GM10266 (cell line): ENCODE measurements around the gene LMTK2.

Source experiments
- DNase-seq: peaks from one replicate; pipeline ENCODE4 v3.0.0; 2012; ENCODE audit errors: extremely low spot score
- TF ChIP-seq, protein P1 (sequence below): IDR thresholded peaks from 2 replicates; pipeline ENCODE4 v1.5.1; 2012; ENCODE audit warnings: mild to moderate bottlenecking, low read depth; ENCODE audit not compliant: control insufficient read depth, insufficient read depth; ENCODE audit errors: missing control alignments

LMTK2 gene

DNA sequence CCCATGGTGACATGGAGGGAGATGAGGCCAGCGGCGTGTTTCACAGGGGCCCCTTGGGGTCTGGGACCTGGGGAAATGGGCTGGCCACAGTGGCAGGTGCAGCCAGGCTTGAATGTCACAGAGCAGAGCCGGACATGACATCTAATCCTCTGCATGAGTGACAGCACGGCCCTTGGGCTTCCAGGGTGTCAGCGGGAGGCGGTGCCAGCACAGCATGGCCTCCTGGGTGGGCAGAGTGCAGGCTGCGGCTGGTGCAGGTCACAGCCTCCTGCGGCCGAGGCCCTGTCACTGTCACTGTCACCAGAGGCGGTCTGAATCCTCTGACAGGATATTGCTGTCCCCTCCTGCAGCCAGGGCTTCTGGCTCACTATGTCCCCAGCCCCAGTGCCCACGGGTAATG lies 122.8 kb downstream of the LMTK2 start:
- TF ChIP-seq, protein P1, sequence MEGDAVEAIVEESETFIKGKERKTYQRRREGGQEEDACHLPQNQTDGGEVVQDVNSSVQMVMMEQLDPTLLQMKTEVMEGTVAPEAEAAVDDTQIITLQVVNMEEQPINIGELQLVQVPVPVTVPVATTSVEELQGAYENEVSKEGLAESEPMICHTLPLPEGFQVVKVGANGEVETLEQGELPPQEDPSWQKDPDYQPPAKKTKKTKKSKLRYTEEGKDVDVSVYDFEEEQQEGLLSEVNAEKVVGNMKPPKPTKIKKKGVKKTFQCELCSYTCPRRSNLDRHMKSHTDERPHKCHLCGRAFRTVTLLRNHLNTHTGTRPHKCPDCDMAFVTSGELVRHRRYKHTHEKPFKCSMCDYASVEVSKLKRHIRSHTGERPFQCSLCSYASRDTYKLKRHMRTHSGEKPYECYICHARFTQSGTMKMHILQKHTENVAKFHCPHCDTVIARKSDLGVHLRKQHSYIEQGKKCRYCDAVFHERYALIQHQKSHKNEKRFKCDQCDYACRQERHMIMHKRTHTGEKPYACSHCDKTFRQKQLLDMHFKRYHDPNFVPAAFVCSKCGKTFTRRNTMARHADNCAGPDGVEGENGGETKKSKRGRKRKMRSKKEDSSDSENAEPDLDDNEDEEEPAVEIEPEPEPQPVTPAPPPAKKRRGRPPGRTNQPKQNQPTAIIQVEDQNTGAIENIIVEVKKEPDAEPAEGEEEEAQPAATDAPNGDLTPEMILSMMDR = no peak
- DNase-seq = no peak

DNA sequence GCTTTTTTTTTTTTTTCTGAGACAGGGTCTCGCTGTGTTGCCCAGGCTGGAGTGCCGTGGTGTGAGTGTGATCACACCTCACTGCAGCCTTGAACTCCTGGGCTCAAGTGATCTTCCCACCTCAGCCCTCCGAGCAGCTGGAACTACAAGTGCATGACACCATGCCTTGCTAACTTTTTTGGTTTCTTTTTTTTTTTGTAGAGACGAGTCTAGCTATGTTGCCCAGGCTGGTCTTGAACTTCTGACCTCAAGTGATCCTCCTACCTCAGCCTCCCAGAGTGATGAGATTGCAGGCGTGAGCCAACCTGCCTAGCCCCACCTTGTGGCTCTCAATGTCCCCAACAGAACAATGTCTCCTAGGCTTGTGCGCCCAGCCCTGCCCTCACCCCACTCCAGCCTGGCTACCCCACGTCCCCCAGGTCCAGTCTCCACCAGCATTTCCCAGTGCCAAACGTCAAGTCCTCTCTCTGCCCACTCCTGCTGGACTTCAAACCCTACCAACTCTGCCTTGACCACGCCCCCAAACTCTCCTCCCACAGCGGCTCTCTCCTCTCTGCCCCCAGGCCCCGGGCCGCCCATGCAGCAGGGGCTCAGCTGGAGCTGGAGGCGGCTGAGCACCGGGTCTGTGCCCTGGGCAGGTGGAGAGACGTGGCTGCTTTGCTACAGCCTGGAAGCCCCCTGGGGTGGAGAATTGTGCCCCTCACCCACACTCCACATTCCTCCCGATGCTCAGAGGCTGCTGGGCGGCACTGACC lies 123.5 kb downstream of the LMTK2 start:
- no peak for DNase-seq
- TF ChIP-seq, protein P1 = no peak

DNA sequence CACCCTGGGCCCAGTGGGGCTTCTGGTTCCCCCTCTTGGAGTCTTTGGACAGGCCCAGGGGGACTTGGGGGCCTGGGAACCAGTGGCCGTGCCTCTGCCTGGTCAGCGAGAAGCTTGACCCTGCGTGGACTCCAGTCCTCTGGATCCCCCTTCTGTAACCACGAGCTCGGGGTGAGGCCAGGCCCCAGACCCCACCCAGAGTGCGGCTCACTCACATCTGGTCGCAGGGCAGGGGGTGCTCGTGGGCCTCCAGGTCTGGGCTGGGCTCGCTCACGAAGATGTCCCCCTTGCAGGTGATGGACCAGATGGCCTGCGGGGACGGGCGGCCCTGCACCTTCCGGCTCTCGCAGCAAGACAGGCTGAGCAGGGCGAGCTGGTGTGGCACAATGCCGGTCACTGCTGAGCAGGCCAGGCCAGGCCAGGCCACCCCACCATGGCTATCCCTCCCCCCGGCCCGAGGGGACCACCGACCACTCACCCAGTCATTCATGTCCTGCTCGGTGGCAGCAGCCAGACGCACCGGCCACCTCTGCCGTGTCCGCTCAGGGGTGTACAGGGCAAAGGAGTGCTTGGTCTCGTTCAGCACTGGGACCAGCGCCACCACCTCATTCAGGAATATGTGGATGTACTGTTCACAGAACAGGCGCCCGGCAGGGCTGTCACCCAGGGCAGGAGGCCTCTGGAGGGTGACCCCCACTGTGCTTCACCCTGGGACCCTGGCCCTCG lies 124.2 kb downstream of the LMTK2 start:
- TF ChIP-seq, protein P1 = no peak
- DNase-seq = no peak

DNA sequence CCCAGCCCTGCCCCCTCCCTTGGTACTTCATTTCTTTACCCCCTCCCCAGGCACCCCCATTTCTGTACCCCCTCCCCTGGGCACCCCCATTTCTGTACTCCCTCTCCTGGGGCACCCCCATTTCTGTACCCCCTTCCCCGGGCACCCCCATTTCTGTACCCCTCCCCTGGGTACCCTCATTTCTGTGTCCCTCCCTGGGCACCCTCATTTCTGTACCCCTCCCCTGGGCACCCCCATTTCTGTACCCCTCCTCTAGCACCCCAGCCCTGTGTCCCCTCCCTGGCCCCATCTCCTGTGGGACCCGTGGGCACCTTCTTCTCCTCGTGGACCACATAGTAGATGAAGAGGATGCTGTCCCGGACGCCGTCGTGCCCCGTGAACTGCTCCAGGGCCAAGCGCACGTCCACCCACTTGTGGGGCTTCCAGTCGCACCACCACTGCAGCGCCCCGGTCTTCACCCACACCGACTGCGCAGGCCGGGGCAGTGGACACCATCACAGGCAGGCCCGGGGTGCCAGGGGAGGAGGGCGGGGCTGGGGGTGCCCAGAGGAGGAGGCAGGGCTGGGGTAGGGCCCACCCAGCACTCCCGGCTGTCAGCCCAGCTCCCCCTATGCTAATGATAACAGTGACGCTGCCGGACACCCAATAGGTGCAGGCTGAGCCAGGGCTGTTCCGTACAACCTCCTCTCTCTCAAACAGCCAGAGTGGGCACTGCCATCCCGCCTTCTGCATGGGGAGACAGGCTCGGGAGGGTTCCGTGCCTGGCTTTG lies 125.0 kb downstream of the LMTK2 start:
- TF ChIP-seq, protein P1 = no peak
- no peak for DNase-seq

DNA sequence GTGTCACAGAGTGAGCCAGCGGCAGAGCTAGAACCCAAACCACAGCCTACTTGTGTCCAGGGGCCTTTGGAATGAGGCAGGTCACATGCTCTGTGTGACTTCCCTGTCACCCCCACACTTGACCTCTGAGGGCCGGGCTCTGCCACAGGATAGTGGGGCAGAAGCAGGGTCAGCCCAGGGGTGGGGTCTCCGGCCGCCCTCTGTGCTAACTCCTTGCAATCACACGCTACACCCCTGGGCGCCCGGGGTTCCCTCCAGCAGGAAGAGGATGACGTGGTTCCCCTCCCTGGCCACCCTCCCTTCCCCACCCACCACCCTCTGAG lies 125.6 kb downstream of the LMTK2 start:
- TF ChIP-seq, protein P1 = no peak

DNA sequence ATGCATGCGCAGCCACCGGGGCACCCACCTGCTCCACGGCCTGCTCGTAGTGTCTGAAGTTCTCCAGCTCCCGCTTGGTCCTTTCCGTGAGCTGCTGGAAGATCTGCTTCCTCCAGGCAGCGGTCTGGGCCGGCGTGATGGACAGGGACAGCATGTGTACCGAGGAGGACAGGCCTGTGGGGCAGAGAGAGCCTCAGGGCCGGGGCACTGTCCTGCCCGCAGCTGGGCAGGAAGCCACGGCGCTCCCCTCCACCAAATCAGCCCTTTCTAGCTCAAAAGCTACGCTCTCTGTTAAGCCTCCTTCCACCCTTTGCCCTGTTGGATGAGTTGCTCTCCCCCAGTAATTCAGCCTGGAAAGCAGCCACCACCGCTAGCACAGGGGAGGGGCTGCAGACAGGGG lies 126.1 kb downstream of the LMTK2 start:
- no peak for DNase-seq
- TF ChIP-seq, protein P1 = no peak

More for the DNA sequence above, 125.6 kb downstream of the LMTK2 start:
- DNase-seq = no peak
